PFSK-1 (cell line): ENCODE measurements around the gene NAALADL2.

Source experiments
- FOXP2 ChIP-seq: optimal IDR thresholded peaks from 2 replicates; pipeline ENCODE3; 2011; ENCODE audit warnings: borderline replicate concordance, control low read depth, inconsistent platforms; ENCODE audit not compliant: insufficient read depth; ENCODE audit errors: extremely low read length, extremely low read depth
- POLR2AphosphoS5 ChIP-seq: IDR thresholded peaks from 2 replicates; pipeline ENCODE4 v1.6.1; 2012; ENCODE audit warnings: low read depth, mild to moderate bottlenecking, control low read depth, low read length, moderate library complexity
- SIN3A ChIP-seq: IDR thresholded peaks from 2 replicates; pipeline ENCODE4 v1.6.1; 2012; ENCODE audit warnings: mild to moderate bottlenecking, low read length, moderate library complexity, borderline replicate concordance; ENCODE audit not compliant: insufficient read depth
- TAF1 ChIP-seq: IDR thresholded peaks from 2 replicates; pipeline ENCODE4 v1.6.1; 2012; ENCODE audit warnings: low read length, control low read depth, borderline replicate concordance; ENCODE audit not compliant: insufficient read depth
- TF ChIP-seq, protein P1 (sequence below), 2 experiments: IDR thresholded peaks; 2 replicates each; pipeline versions ENCODE4 v1.6.1 to v1.8.0; 2011 to 2012; ENCODE audit warnings: low read depth in 2 of 2, low read length in 2 of 2, control low read depth in 1 of 2, inconsistent platforms in 1 of 2, mild to moderate bottlenecking in 1 of 2, moderate library complexity in 1 of 2; ENCODE audit not compliant: insufficient read depth in 1 of 2

DNA sequence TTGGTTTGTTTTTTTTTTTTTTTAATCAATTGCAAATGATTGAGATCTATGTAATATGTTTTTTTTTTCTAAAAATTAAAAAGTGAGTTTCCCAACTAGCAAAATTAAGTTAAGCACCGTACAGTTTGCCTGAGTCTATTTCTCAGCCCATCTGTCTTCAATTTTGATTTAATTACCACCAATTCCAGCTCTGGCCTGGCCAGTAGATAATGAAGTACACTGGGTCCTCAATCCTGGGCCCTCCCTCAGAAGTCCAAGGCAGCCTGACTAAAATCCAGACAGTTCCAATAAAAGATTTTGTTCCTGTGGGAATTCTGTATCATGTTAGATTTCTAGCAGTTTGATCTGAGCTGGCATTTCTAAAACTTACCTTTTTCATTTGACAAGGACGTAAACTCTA is 887.2 kb downstream of the NAALADL2 start:
- TF ChIP-seq TAF1 (no peak), POLR2AphosphoS5 (no peak), SIN3A (no peak), FOXP2 (no peak)
- TF ChIP-seq, protein P1, sequence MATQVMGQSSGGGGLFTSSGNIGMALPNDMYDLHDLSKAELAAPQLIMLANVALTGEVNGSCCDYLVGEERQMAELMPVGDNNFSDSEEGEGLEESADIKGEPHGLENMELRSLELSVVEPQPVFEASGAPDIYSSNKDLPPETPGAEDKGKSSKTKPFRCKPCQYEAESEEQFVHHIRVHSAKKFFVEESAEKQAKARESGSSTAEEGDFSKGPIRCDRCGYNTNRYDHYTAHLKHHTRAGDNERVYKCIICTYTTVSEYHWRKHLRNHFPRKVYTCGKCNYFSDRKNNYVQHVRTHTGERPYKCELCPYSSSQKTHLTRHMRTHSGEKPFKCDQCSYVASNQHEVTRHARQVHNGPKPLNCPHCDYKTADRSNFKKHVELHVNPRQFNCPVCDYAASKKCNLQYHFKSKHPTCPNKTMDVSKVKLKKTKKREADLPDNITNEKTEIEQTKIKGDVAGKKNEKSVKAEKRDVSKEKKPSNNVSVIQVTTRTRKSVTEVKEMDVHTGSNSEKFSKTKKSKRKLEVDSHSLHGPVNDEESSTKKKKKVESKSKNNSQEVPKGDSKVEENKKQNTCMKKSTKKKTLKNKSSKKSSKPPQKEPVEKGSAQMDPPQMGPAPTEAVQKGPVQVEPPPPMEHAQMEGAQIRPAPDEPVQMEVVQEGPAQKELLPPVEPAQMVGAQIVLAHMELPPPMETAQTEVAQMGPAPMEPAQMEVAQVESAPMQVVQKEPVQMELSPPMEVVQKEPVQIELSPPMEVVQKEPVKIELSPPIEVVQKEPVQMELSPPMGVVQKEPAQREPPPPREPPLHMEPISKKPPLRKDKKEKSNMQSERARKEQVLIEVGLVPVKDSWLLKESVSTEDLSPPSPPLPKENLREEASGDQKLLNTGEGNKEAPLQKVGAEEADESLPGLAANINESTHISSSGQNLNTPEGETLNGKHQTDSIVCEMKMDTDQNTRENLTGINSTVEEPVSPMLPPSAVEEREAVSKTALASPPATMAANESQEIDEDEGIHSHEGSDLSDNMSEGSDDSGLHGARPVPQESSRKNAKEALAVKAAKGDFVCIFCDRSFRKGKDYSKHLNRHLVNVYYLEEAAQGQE (IDR thresholded peaks at IDR 0.05; ENCODE audit: insufficient read depth in 1 of 2, low read depth in 2 of 2, low read length in 2 of 2): no peak
